ENCODE results near the gene CCDC157. TPM values are rescaled to one million over a fixed set of nuclear protein-coding genes. Genes with fewer than 3 reads are reported as not detected.

The CCDC157 gene
- total RNA-seq, 1 donor from 2014 or later: 3.7 TPM

DNA sequence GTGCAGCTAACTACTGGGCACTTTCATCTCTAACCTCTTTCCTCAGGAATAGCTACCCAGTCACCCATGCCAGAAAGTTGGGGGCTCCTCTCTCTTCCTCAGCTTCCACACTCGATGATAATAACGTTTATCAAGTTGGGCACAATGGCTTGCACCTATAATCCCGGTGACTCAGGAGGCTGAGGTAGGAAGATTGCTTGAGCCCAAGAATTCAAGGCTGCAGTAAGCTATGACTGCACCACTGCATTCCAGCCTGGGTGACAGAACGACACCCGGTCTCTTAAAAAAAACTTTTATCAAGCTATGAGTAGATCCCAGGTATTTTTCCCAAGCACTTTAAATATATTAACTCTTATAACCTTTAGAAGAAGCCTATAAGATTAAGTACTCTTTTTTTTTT is 2.2 kb upstream of the CCDC157 start:
- Histone ChIP-seq H3K4me3 (no peak overlapping the region), H3K9ac (no peak overlapping the region), H3K36me3 (peaks cover 7% of the 10 kb centered on the region), H3K27me3 (no peaks in the 10 kb centered on the region), H3K79me2 (ENCODE audit: low read depth) (peaks cover 63% of the 10 kb centered on the region), H3K4me1 (peaks cover 8% of the 10 kb centered on the region), H4K20me1 (ENCODE audit: low read depth) (peaks cover 47% of the 10 kb centered on the region), H3K4me2 (no peak overlapping the region), H2AFZ (replicated peaks) (no peak overlapping the region), H3K9me3 (ENCODE audit: low read depth) (no peaks in the 10 kb centered on the region), H3F3A (ENCODE audit: low read depth) (no peaks in the 10 kb centered on the region), H3K27ac (no peak overlapping the region)
- TF ChIP-seq EZH2phosphoT487 (IDR thresholded peaks at IDR 0.05): no peak
- no peak for TF ChIP-seq EZH2 (IDR thresholded peaks at IDR 0.05)
- TF ChIP-seq, protein P1, sequence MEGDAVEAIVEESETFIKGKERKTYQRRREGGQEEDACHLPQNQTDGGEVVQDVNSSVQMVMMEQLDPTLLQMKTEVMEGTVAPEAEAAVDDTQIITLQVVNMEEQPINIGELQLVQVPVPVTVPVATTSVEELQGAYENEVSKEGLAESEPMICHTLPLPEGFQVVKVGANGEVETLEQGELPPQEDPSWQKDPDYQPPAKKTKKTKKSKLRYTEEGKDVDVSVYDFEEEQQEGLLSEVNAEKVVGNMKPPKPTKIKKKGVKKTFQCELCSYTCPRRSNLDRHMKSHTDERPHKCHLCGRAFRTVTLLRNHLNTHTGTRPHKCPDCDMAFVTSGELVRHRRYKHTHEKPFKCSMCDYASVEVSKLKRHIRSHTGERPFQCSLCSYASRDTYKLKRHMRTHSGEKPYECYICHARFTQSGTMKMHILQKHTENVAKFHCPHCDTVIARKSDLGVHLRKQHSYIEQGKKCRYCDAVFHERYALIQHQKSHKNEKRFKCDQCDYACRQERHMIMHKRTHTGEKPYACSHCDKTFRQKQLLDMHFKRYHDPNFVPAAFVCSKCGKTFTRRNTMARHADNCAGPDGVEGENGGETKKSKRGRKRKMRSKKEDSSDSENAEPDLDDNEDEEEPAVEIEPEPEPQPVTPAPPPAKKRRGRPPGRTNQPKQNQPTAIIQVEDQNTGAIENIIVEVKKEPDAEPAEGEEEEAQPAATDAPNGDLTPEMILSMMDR (IDR thresholded peaks at IDR 0.05): no peak
- Mint-ChIP-seq H3K27ac (no peak overlapping the region), H3K27me3 (ENCODE audit: insufficient read depth, low read depth) (peaks cover 2% of the 10 kb centered on the region), H3K4me3 (no peak overlapping the region), H3K4me1 (peaks cover 24% of the 10 kb centered on the region), H3K36me3 (peaks cover 21% of the 10 kb centered on the region), H3K9me3 (no peaks in the 10 kb centered on the region)
- no peak for DNase-seq (ENCODE audit: low spot score)

DNA sequence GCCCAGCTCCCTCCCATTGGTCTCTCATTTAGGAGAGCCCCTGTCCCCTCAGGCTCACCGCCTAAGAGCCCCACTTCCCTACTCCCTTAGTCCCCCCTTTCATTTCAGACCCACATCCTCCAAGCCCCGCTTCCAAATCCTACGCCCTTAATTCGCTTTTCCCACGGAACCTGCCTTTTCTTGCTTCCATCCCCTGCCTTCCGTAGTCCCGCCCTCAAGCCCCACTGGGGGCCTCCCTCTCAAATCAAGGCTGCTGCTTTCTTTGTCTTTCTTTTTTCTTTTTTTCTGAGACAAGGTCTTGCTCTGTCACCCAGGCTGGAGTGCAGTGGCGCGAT is 396 bp downstream of the CCDC157 start:
- Mint-ChIP-seq H3K9me3 (no peaks in the 10 kb centered on the region), H3K27ac (peak overlapping the region; percentile 95), H3K27me3 (ENCODE audit: insufficient read depth, low read depth) (peaks cover 2% of the 10 kb centered on the region), H3K36me3 (peaks cover 6% of the 10 kb centered on the region), H3K4me1 (peaks cover 24% of the 10 kb centered on the region), H3K4me3 (peak overlapping the region; percentile 94)
- peak overlapping the region; percentile 86 for H3K4me3 ChIP-seq
- H3K4me1 ChIP-seq: peaks cover 8% of the 10 kb centered on the region
- H4K20me1 ChIP-seq (ENCODE audit: low read depth): peaks cover 35% of the 10 kb centered on the region
- H2AFZ ChIP-seq (replicated peaks): peak overlapping the region; percentile 92
- no peak overlapping the region for H3K27ac ChIP-seq
- H3K36me3 ChIP-seq: no peaks in the 10 kb centered on the region
- peaks cover 40% of the 10 kb centered on the region for H3K79me2 ChIP-seq (ENCODE audit: low read depth)
- DNase-seq (ENCODE audit: low spot score): no peak
- TF ChIP-seq EZH2 (IDR thresholded peaks at IDR 0.05) (no peak), EZH2phosphoT487 (IDR thresholded peaks at IDR 0.05) (no peak)
- TF ChIP-seq, protein P1 (IDR thresholded peaks at IDR 0.05): no peak
- no peaks in the 10 kb centered on the region for H3K27me3 ChIP-seq
- H3F3A ChIP-seq (ENCODE audit: low read depth): no peaks in the 10 kb centered on the region
- H3K9me3 ChIP-seq (ENCODE audit: low read depth): no peaks in the 10 kb centered on the region
- no peak overlapping the region for H3K9ac ChIP-seq
- H3K4me2 ChIP-seq: peak overlapping the region; percentile 90

DNA sequence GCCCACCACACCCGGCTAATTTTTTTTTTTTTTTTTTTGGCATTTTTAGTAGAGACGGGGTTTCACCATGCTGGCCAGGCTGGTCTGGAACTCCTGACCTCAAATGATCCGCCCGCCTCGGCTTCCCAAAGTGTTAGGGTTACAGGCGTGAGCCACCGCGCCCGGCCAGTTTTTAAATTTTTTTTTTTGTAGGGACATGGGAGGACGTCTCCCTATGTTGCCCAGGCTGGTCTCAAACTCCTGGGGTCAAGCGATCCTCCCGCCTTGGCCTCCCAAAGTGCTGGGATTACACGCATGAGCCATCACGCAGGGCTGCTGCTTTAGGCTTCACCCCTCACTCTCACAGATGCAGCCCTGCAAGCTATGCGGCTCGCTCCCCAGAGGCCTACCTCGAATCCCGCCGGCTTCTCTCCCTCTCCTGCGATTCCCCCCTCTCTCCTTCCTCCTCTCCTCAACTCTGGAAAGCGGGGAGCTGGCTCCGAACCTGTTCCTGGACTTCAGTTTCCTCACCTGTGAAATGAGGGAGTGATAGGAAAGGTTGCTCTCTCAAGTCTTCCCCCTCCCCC is 926 bp downstream of the CCDC157 start:
- H3K27ac ChIP-seq: no peak overlapping the region
- DNase-seq (ENCODE audit: low spot score): peak; percentile 21

More for the DNA sequence above, 926 bp downstream of the CCDC157 start:
- no peaks in the 10 kb centered on the region for H3K36me3 ChIP-seq
- no peaks in the 10 kb centered on the region for H3K9me3 ChIP-seq (ENCODE audit: low read depth)
- Mint-ChIP-seq H3K4me1 (peaks cover 27% of the 10 kb centered on the region), H3K27ac (peak overlapping the region; percentile 61), H3K4me3 (peak overlapping the region; percentile 94), H3K27me3 (ENCODE audit: insufficient read depth, low read depth) (peaks cover 2% of the 10 kb centered on the region), H3K36me3 (peaks cover 3% of the 10 kb centered on the region), H3K9me3 (no peaks in the 10 kb centered on the region)
- H3K4me1 ChIP-seq: peaks cover 8% of the 10 kb centered on the region
- no peaks in the 10 kb centered on the region for H3K27me3 ChIP-seq
- H3K9ac ChIP-seq: no peak overlapping the region
- peak overlapping the region; percentile 86 for H3K4me3 ChIP-seq
- TF ChIP-seq EZH2phosphoT487 (IDR thresholded peaks at IDR 0.05): no peak
- TF ChIP-seq, protein P1 (IDR thresholded peaks at IDR 0.05): no peak
- TF ChIP-seq EZH2 (IDR thresholded peaks at IDR 0.05): no peak
- peaks cover 35% of the 10 kb centered on the region for H3K79me2 ChIP-seq (ENCODE audit: low read depth)
- H3K4me2 ChIP-seq: peak overlapping the region; percentile 90
- peaks cover 33% of the 10 kb centered on the region for H4K20me1 ChIP-seq (ENCODE audit: low read depth)
- H3F3A ChIP-seq (ENCODE audit: low read depth): no peaks in the 10 kb centered on the region
- peak overlapping the region; percentile 92 for H2AFZ ChIP-seq (replicated peaks)

Data from neural progenitor cell (in vitro differentiated cells).